ENCODE measurements around the gene MEG3. TPM values are rescaled to one million over a fixed set of nuclear protein-coding genes. Genes with fewer than 3 reads are reported as not detected.

Gene MEG3
- polyA plus RNA-seq, 1 donor from 2014 or later = not detected

DNA sequence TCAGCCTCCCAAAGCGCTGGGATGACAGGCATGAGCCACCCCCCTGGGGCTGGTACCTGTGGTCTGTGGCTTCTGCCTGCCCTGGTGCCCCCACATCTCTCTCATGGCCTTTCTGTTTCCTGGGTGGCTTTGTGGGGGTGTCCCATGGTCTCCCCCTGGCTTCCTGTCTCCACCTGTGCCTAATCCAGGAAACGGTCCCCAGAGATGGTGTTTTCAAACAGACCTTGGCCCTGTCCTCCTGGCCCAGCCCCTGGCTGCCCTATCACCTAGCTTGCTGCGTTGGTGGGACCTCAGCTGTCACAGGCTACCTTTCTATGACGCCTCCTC is 18.1 kb downstream of the MEG3 start:
- no peak overlapping the region for H3K4me2 ChIP-seq (ENCODE audit: low read length)
- H3K4me3 ChIP-seq (ENCODE audit: low read length) = no peak overlapping the region
- peaks cover 11% of the 10 kb centered on the region for H3F3A ChIP-seq (ENCODE audit: insufficient read depth, low read length, poor library complexity, severe bottlenecking)
- no peaks in the 10 kb centered on the region for H3K79me2 ChIP-seq (replicated peaks; ENCODE audit: insufficient read depth, low read length)
- no peaks in the 10 kb centered on the region for H4K20me1 ChIP-seq (ENCODE audit: insufficient read depth)
- H3K27me3 ChIP-seq (ENCODE audit: insufficient read depth, low read depth, low read length) = no peaks in the 10 kb centered on the region
- H2AFZ ChIP-seq (ENCODE audit: low read depth, low read length) = no peak overlapping the region
- H3K27ac ChIP-seq (ENCODE audit: low read length) = no peak overlapping the region
- no peak overlapping the region for H3K9ac ChIP-seq (ENCODE audit: low read length)
- no peaks in the 10 kb centered on the region for H3K36me3 ChIP-seq (ENCODE audit: insufficient read depth, low read length)
- no peaks in the 10 kb centered on the region for H3K9me3 ChIP-seq (ENCODE audit: low read length)
- TF ChIP-seq, protein P1, sequence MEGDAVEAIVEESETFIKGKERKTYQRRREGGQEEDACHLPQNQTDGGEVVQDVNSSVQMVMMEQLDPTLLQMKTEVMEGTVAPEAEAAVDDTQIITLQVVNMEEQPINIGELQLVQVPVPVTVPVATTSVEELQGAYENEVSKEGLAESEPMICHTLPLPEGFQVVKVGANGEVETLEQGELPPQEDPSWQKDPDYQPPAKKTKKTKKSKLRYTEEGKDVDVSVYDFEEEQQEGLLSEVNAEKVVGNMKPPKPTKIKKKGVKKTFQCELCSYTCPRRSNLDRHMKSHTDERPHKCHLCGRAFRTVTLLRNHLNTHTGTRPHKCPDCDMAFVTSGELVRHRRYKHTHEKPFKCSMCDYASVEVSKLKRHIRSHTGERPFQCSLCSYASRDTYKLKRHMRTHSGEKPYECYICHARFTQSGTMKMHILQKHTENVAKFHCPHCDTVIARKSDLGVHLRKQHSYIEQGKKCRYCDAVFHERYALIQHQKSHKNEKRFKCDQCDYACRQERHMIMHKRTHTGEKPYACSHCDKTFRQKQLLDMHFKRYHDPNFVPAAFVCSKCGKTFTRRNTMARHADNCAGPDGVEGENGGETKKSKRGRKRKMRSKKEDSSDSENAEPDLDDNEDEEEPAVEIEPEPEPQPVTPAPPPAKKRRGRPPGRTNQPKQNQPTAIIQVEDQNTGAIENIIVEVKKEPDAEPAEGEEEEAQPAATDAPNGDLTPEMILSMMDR (IDR thresholded peaks at IDR 0.05; ENCODE audit: poor library complexity, severe bottlenecking) = no peak
- TF ChIP-seq RAD21 (conservative IDR thresholded peaks at IDR 0.05) (no peak), MXI1 (conservative IDR thresholded peaks at IDR 0.05; ENCODE audit: poor library complexity, severe bottlenecking) (no peak), SMC3 (conservative IDR thresholded peaks at IDR 0.05; ENCODE audit: poor library complexity) (no peak), POLR2AphosphoS5 (IDR thresholded peaks at IDR 0.05) (no peak), TAF1 (IDR thresholded peaks at IDR 0.05; ENCODE audit: low read depth) (no peak), EZH2 (IDR thresholded peaks at IDR 0.05; ENCODE audit: borderline replicate concordance, insufficient read depth, low read length, poor library complexity, severe bottlenecking) (no peak), EP300 (conservative IDR thresholded peaks at IDR 0.05; ENCODE audit: poor library complexity, severe bottlenecking) (no peak)
- TF ChIP-seq, protein P2, sequence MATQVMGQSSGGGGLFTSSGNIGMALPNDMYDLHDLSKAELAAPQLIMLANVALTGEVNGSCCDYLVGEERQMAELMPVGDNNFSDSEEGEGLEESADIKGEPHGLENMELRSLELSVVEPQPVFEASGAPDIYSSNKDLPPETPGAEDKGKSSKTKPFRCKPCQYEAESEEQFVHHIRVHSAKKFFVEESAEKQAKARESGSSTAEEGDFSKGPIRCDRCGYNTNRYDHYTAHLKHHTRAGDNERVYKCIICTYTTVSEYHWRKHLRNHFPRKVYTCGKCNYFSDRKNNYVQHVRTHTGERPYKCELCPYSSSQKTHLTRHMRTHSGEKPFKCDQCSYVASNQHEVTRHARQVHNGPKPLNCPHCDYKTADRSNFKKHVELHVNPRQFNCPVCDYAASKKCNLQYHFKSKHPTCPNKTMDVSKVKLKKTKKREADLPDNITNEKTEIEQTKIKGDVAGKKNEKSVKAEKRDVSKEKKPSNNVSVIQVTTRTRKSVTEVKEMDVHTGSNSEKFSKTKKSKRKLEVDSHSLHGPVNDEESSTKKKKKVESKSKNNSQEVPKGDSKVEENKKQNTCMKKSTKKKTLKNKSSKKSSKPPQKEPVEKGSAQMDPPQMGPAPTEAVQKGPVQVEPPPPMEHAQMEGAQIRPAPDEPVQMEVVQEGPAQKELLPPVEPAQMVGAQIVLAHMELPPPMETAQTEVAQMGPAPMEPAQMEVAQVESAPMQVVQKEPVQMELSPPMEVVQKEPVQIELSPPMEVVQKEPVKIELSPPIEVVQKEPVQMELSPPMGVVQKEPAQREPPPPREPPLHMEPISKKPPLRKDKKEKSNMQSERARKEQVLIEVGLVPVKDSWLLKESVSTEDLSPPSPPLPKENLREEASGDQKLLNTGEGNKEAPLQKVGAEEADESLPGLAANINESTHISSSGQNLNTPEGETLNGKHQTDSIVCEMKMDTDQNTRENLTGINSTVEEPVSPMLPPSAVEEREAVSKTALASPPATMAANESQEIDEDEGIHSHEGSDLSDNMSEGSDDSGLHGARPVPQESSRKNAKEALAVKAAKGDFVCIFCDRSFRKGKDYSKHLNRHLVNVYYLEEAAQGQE (IDR thresholded peaks at IDR 0.05; ENCODE audit: borderline replicate concordance) = no peak
- no peaks in the 10 kb centered on the region for H3K9me2 ChIP-seq (ENCODE audit: insufficient read depth, low read length)

DNA sequence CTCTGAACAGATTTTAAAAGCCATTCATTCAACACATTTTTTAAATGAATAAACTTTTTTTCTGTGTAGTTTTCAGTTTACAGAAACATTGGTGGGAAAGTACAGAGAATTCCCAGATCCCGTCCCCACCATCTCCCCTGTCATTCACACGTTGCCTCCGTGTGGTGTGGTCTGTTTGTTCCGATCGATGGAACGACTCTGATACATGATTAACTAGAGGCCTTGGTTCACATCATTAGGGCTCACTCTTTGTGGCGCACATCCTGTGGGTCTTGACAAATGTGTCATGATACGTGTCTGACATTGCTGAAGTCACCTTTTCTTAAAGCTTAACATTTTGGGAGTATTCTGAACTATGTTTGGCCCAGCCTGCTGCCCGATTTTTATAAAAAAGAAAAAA is 18.5 kb downstream of the MEG3 start:
- TF ChIP-seq, protein P2 (IDR thresholded peaks at IDR 0.05; ENCODE audit: borderline replicate concordance) = no peak
- TF ChIP-seq EZH2 (IDR thresholded peaks at IDR 0.05; ENCODE audit: borderline replicate concordance, insufficient read depth, low read length, poor library complexity, severe bottlenecking) (no peak), POLR2AphosphoS5 (IDR thresholded peaks at IDR 0.05) (no peak)
- TF ChIP-seq, protein P1 (IDR thresholded peaks at IDR 0.05; ENCODE audit: poor library complexity, severe bottlenecking) = no peak
- Histone ChIP-seq H3K27ac (ENCODE audit: low read length) (no peak overlapping the region), H3K79me2 (replicated peaks; ENCODE audit: insufficient read depth, low read length) (no peaks in the 10 kb centered on the region), H3K9me3 (ENCODE audit: low read length) (no peaks in the 10 kb centered on the region), H3K27me3 (ENCODE audit: insufficient read depth, low read depth, low read length) (no peaks in the 10 kb centered on the region), H3K9me2 (ENCODE audit: insufficient read depth, low read length) (no peaks in the 10 kb centered on the region), H4K20me1 (ENCODE audit: insufficient read depth) (no peaks in the 10 kb centered on the region), H2AFZ (ENCODE audit: low read depth, low read length) (no peak overlapping the region), H3K9ac (ENCODE audit: low read length) (no peak overlapping the region), H3K4me3 (ENCODE audit: low read length) (no peak overlapping the region), H3F3A (ENCODE audit: insufficient read depth, low read length, poor library complexity, severe bottlenecking) (peaks cover 11% of the 10 kb centered on the region), H3K36me3 (ENCODE audit: insufficient read depth, low read length) (no peaks in the 10 kb centered on the region), H3K4me2 (ENCODE audit: low read length) (no peak overlapping the region)

Data from neural cell (in vitro differentiated cells).